ENCODE measurements around the gene YIPF6.
"Not testable (repeated sequence)": the region's sequence is repeated elsewhere in the genome, so short reads cannot be mapped to it uniquely, and the experiment has no call there.

Gene YIPF6

DNA sequence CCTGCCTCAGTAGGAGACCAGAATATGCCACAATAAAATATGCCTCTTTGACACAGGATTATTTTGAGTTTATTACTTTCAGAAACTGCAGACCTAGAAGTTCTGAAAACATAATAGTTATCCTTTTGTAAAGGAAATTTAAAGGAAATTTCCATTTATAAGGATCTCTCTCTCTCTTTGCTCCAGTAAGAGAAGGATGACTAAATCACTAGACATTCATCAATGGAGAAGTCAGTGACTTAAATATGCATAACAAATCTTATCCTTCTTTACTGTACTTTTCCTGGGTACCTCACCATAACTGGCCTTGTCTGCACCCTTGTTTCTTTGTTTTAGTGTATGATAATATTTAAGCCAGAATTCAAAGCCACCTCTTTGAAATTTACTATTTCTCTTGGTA is 37.3 kb upstream of the YIPF6 start:
- H3K4me3 ChIP-seq (ENCODE audit: low read depth, low read length) = no peak overlapping the region
- H3K27ac ChIP-seq = no peak overlapping the region
- H3K27me3 ChIP-seq (replicated peaks) = no peaks in the 10 kb centered on the region
- no peaks in the 10 kb centered on the region for H3K36me3 ChIP-seq (replicated peaks)
- in situ Hi-C loops (cut with HindIII; ENCODE audit: low pct_ligation_motif_present, low sequenced_read_pairs) = no loop called here
- no peak for TF ChIP-seq CTCF (IDR thresholded peaks at IDR 0.05; ENCODE audit: low read depth, low read length, missing control alignments)
- no peak for DNase-seq

DNA sequence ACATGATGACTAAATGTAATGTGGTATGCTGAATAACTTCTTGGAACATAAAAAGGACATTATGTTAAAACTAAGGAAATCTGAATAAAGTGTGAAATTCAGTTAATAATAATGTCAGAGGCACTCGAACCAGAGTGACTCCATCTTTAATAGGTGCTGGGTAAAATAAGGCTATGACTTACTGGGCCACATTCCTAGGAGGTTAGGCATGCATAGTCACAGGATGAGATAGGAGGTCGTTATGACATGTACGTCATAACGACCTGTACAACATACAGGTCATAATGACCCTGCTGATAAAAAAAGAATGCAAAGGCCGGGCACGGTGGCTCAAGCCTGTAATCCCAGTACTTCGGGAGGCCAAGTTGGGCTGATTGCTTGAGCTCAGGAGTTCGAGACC is 36.7 kb upstream of the YIPF6 start:
- peak; percentile 9 for DNase-seq
- Histone ChIP-seq H3K4me3 (ENCODE audit: low read depth, low read length) (no peak overlapping the region), H3K27ac (peak overlapping the region; percentile 59), H3K27me3 (replicated peaks) (no peaks in the 10 kb centered on the region), H3K36me3 (replicated peaks) (no peaks in the 10 kb centered on the region)
- in situ Hi-C loops (cut with HindIII; ENCODE audit: low pct_ligation_motif_present, low sequenced_read_pairs) = no loop called here
- no peak for TF ChIP-seq CTCF (IDR thresholded peaks at IDR 0.05; ENCODE audit: low read depth, low read length, missing control alignments)

GRCh38 chrX:68462653-68463052 is 36.2 kb upstream of the YIPF6 start:
- Histone ChIP-seq H3K4me3 (ENCODE audit: low read depth, low read length) (no peak overlapping the region), H3K36me3 (replicated peaks) (no peaks in the 10 kb centered on the region), H3K27me3 (replicated peaks) (no peaks in the 10 kb centered on the region), H3K27ac (peak overlapping the region; percentile 59)
- peak; percentile 52 for TF ChIP-seq CTCF (IDR thresholded peaks at IDR 0.05; ENCODE audit: low read depth, low read length, missing control alignments)
- DNase-seq = peak; percentile 45
- in situ Hi-C loops (cut with HindIII; ENCODE audit: low pct_ligation_motif_present, low sequenced_read_pairs) = no loop called here

GRCh38 chrX:68463880-68464279 is 35.0 kb upstream of the YIPF6 start:
- Histone ChIP-seq H3K4me3 (ENCODE audit: low read depth, low read length) (no peak overlapping the region), H3K27me3 (replicated peaks) (no peaks in the 10 kb centered on the region), H3K27ac (no peak overlapping the region), H3K36me3 (replicated peaks) (no peaks in the 10 kb centered on the region)
- no peak for DNase-seq
- in situ Hi-C loops (cut with HindIII; ENCODE audit: low pct_ligation_motif_present, low sequenced_read_pairs) = no loop called here
- no peak for TF ChIP-seq CTCF (IDR thresholded peaks at IDR 0.05; ENCODE audit: low read depth, low read length, missing control alignments)

DNA sequence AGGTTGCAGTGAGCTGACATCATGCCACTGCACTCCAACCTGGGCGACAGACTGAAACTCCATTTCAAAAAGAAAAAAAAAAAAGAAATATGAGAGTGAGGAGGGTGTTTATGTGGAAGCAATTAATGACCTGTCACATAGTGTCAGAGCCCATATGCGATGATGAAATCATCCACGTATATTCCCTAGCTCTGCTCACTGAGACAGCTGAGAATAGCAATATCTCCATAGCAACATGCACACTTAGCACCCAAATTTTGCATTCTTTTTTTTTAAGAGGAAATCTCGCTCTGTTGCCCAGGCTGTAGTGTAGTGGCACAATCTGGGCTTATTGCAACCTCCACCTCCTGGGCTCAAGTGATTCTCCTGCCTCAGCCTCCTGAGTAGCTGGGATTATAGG is 34.1 kb upstream of the YIPF6 start:
- H3K27ac ChIP-seq = no peak overlapping the region
- H3K36me3 ChIP-seq (replicated peaks) = no peaks in the 10 kb centered on the region
- H3K27me3 ChIP-seq (replicated peaks) = no peaks in the 10 kb centered on the region
- no peak overlapping the region for H3K4me3 ChIP-seq (ENCODE audit: low read depth, low read length)
- in situ Hi-C loops (cut with HindIII; ENCODE audit: low pct_ligation_motif_present, low sequenced_read_pairs) = no loop called here
- no peak for DNase-seq
- TF ChIP-seq CTCF (IDR thresholded peaks at IDR 0.05; ENCODE audit: low read depth, low read length, missing control alignments) = no peak

DNA sequence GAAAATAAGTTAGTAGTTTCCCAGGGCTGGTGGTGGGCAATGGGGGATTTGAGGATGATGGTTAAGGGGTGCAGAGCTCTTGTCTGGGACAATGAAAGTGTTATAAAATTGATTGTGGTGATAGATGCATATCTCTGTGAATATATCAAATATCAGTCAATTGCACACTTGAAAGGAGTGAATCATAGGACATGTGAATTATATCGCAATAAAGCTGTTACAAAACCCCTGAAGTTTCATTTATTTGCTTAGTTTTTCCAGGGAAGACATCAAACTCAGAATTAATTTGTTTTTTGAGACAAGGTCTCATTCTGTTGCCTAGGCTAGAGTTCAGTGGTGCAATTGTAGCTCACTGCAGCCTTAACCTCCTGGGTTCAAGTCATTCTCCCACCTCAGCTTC is 17.9 kb upstream of the YIPF6 start:
- TF ChIP-seq CTCF (IDR thresholded peaks at IDR 0.05; ENCODE audit: low read depth, low read length, missing control alignments) = no peak

GRCh38 chrX:68486198-68486597 is 12.7 kb upstream of the YIPF6 start:
- H3K36me3 ChIP-seq (replicated peaks); H3K4me3 ChIP-seq (ENCODE audit: low read depth, low read length); H3K27me3 ChIP-seq (replicated peaks); H3K27ac ChIP-seq; DNase-seq; in situ Hi-C loops (cut with HindIII; ENCODE audit: low pct_ligation_motif_present, low sequenced_read_pairs): not testable (repeated sequence)

More for the DNA sequence above, 17.9 kb upstream of the YIPF6 start:
- in situ Hi-C loops (cut with HindIII; ENCODE audit: low pct_ligation_motif_present, low sequenced_read_pairs) = no loop called here
- no peak overlapping the region for H3K4me3 ChIP-seq (ENCODE audit: low read depth, low read length)
- H3K27me3 ChIP-seq (replicated peaks) = no peaks in the 10 kb centered on the region
- no peak overlapping the region for H3K27ac ChIP-seq
- no peak for DNase-seq
- H3K36me3 ChIP-seq (replicated peaks) = no peaks in the 10 kb centered on the region

Measured in brain microvascular endothelial cell (primary cell).